Right lobe of liver (tissue), 4 donors: ENCODE data around the gene MFRP.

Experiments used
- CTCF ChIP-seq, 4 donors: fragments of 200-600 bp in 3 of 4; fragments of 450-650 bp in 1 of 4; IDR thresholded peaks; one replicate each; pipeline versions ENCODE4 v1.5.1 to v1.8.0; 2016 to 2022; ENCODE audit warnings: antibody characterized with exemption in 4 of 4, mild to moderate bottlenecking in 2 of 4
- POLR2A ChIP-seq: fragments of 450-650 bp; IDR thresholded peaks from one replicate; pipeline ENCODE4 v1.6.1; 2017; ENCODE audit warnings: antibody characterized with exemption, mild to moderate bottlenecking
- donor health status: DM: no; HTN: no; CAD: no.
- donor health status: DM: no; HTN: no; CAD: no.
- donor health status: DM: no; HTN: yes; CAD: no.

DNA sequence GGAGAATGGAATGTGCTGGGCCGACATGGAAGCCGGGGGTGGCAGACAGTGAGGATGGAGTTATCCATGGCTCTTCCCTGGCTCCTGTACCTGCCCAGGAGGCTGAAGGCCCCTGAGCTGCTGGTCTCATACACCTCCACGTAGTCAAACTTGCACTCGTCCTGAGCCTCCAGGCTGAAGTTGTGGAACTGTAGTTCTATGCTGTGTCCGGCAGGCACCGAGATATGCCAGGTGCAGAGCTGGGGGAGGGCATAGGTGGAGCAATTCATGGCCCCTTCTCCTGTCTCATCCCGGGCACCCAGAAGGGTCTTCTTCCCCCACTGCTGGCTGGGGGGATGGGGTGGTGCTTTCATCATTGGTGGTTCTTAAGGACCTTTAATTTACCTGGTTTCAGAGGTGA is 2.8 kb downstream of the MFRP start:
- TF ChIP-seq CTCF (IDR thresholded peaks at IDR 0.05) (no peak), POLR2A (no peak)
